Kidney (tissue), 14 donors: Measurements from ENCODE around the gene ESPNL. TPM values are rescaled to one million over a fixed set of nuclear protein-coding genes. Genes with fewer than 3 reads are reported as not detected.

Experiments
- DNase-seq, 5 donors: peaks; one replicate each; pipeline ENCODE4 v3.0.0-alpha.2; 2013 to 2020
- FAIRE-seq: peaks from 2 replicates; lab custom pipeline; 2012; peaks lifted over from hg19 to GRCh38; lab: Jason Lieb, UNC
- H3K27ac ChIP-seq, 2 donors: one replicate each; pipeline ENCODE4 v1.7.0; 2013; ENCODE audit warnings: low read depth in 2 of 2, low read length in 2 of 2, inconsistent platforms in 1 of 2
- H3K27me3 ChIP-seq: one replicate; pipeline ENCODE4 v1.7.1; 2013; ENCODE audit warnings: low read length, inconsistent platforms; ENCODE audit not compliant: control insufficient read depth, insufficient read depth
- H3K36me3 ChIP-seq, 3 donors: one replicate each; pipeline versions ENCODE4 v1.7.0 to v1.7.1; 2013; ENCODE audit warnings: low read length in 3 of 3, control low read depth in 1 of 3, inconsistent platforms in 1 of 3; ENCODE audit not compliant: insufficient read depth in 3 of 3, control insufficient read depth in 2 of 3
- H3K4me1 ChIP-seq, 3 donors: one replicate each; pipeline versions ENCODE4 v1.7.0 to v1.7.1; 2013; ENCODE audit warnings: low read length in 3 of 3, inconsistent platforms in 1 of 3, low read depth in 1 of 3; ENCODE audit not compliant: control insufficient read depth in 2 of 3, insufficient read depth in 2 of 3
- H3K4me3 ChIP-seq, 3 donors: one replicate each; pipeline versions ENCODE4 v1.7.0 to v1.8.1; 2013; ENCODE audit warnings: low read length in 3 of 3, control low read depth in 1 of 3, inconsistent platforms in 1 of 3
- H3K9ac ChIP-seq, 3 donors: one replicate each; pipeline versions ENCODE4 v1.7.0 to v1.7.1; 2013; ENCODE audit warnings: low read length in 3 of 3, control low read depth in 1 of 3, inconsistent platforms in 1 of 3
- H3K9me3 ChIP-seq, 3 donors: one replicate each; pipeline versions ENCODE4 v1.7.0 to v1.7.1; 2013; ENCODE audit warnings: low read length in 3 of 3, control low read depth in 1 of 3, inconsistent platforms in 1 of 3; ENCODE audit not compliant: control insufficient read depth in 2 of 3, insufficient read depth in 1 of 3
- CTCF ChIP-seq: IDR thresholded peaks from 3 replicates; pipeline ENCODE4 v1.5.1; 2012; ENCODE audit warnings: mild to moderate bottlenecking, moderate library complexity, borderline replicate concordance; ENCODE audit not compliant: insufficient read depth; ENCODE audit errors: extremely low read depth
- intact Hi-C: fragments of 100-400 bp; cut with DNase I; formaldehyde crosslinking; loops from one replicate; pipeline ENCODE4 v1.11.1; 2022
- polyA plus RNA-seq: library from polyadenylated mRNA; stranded (reverse); fragments of 350-450 nt; fragmentation: Illumina TruSeq; extraction: RNeasy Lipid Tissue Mini Kit (QIAGEN cat#74804); gene quantifications from one replicate; pipeline ENCODE4 v1.2.3, GENCODE V29; 2014; ENCODE audit warnings: low read depth, low replicate concordance; ENCODE audit not compliant: insufficient read depth
- total RNA-seq: library from RNA; stranded (reverse); fragmentation: NEBNext Ultra II Directional; extraction: Animal tissue kit (Norgen Biotek cat#: 25700); gene quantifications from one replicate; pipeline ENCODE4 v1.2.1, GENCODE V29; 2021
- donor health status: control.
- donor health status: control.
- donor health status: control.
- donor health status: control.
- donor health status: control.
- donor health status: DM: yes; HTN: yes; CAD: no.
- donor health status: Normal renal cell carcinoma (clear cell type).

Gene ESPNL
- total and polyA plus RNA-seq, 2 donors from 2014 or later: 0.28 to 2.7 TPM

- intact Hi-C loops: no loop called here
- Histone ChIP-seq H3K27ac (no peak overlapping the region), H3K4me3 (no peak overlapping the region), H3K27me3 (no peaks in the 10 kb centered on the region), H3K36me3 (no peaks in the 10 kb centered on the region), H3K9ac (no peak overlapping the region), H3K9me3 (no peaks in the 10 kb centered on the region), H3K4me1 (peaks cover 0 to 2% (median 0%) of the 10 kb centered on the region in 3 donors)
- no peak for TF ChIP-seq CTCF
- no peak for FAIRE-seq
- DNase-seq: peak in 2 of 5 donors; percentile 65 to 66
Measured at GRCh38 chr2:238161291-238162051, 61.3 kb downstream of the ESPNL start.

GRCh38 chr2:238162251-238162845 lies 62.2 kb downstream of the ESPNL start:
- no peak overlapping the region for H3K4me3 ChIP-seq
- DNase-seq: peak in 2 of 5 donors; percentile 57 to 75
- H3K27ac ChIP-seq: no peak overlapping the region
- no peak for FAIRE-seq
- H3K4me1 ChIP-seq: peaks cover 0 to 3% (median 0%) of the 10 kb centered on the region in 3 donors
- no peaks in the 10 kb centered on the region for H3K9me3 ChIP-seq
- H3K27me3 ChIP-seq: no peaks in the 10 kb centered on the region
- intact Hi-C loops: no loop called here
- no peak for TF ChIP-seq CTCF
- no peaks in the 10 kb centered on the region for H3K36me3 ChIP-seq
- no peak overlapping the region for H3K9ac ChIP-seq

- intact Hi-C loops: no loop called here
- no peak overlapping the region for H3K9ac ChIP-seq
- no peak for FAIRE-seq
- peak in 2 of 5 donors; percentile 12 to 56 for DNase-seq
- no peak overlapping the region for H3K27ac ChIP-seq
- H3K36me3 ChIP-seq: no peaks in the 10 kb centered on the region
- no peaks in the 10 kb centered on the region for H3K27me3 ChIP-seq
- H3K4me1 ChIP-seq: peaks cover 0 to 5% (median 0%) of the 10 kb centered on the region in 3 donors
- no peaks in the 10 kb centered on the region for H3K9me3 ChIP-seq
- no peak overlapping the region for H3K4me3 ChIP-seq
- no peak for TF ChIP-seq CTCF
Measured at GRCh38 chr2:238162846-238163441, 62.8 kb downstream of the ESPNL start.
